Measurements from ENCODE around the gene GSK3A. TPM values are rescaled to one million over a fixed set of nuclear protein-coding genes. Genes with fewer than 3 reads are reported as not detected.

The GSK3A gene
- total RNA-seq, 5 donors from 2014 or later (not counting 1 experiment from before 2014, with no cell fraction given) = 21.4 to 45.8 (median 38.1) TPM

DNA sequence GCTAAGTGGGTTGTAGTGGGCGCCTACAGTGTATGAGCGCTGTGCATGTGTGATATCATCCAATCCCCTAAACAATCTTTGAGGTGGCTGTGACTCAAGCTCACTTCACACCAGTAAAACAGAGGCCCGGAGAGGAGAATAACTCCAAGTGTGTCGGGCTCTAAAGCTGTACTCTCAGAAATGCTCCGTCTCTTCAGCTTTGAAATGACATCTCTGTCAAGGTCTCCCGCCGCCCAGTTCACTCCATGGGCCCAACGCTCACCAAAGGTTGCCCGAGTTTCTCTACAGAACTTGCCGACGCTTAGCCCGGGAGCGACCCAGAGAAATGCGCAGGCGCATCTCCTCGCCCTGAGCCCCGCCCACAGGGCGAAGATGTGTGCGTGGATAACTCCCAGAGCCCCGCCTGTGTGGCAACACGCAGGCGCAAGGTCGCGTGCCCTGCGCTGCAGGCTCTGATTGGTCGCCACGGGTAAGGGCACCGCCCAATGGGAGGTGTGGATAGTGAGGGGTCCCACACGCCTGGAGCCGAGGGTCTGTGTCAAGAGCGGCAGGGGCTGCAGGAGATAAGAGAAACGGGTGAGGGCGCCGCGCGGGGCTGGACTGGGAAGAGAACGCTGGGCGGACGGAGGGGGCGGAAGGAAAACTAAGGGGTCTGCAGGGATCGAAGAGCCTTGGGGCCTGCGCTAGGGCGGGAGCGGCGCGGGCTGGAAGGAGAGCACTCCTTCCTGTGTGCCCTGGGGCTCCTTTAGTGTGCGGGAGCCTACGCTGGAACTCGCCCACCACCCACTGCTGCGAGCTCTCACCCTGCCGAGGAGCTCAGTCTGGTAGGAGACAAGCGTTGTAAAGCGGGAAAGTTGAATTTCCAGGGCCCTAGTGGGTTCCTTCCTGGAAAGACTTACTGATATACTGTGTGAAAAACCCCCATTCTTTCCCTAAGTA is 22.3 kb downstream of the GSK3A start, which contains the start of gene ZNF526:
TSS of gene ZNF526 (plus strand) at position 501 of the 939 bp plus-strand sequence. CDS start 4,092 bp downstream, outside the sequence.
- peaks cover 20% of the 10 kb centered on the region for H3K36me3 Mint-ChIP-seq
- peak within 1 kb of the TSS; percentile 76 for H3K27ac ChIP-seq (ENCODE audit: low read length)
- CTCF ChIA-PET = interaction anchor here in 1 of 2 donors (0.6 to 1.7 kb wide), 3 partner anchors 15 to 23 kb away, joined by 3 to 9 read pairs (median 5); partner anchors contain the start of gene GSK3A
- H3K27ac Mint-ChIP-seq = peak within 1 kb of the TSS; percentile 95
- H3K27me3 ChIP-seq (replicated peaks in 1 of 2; ENCODE audit: control insufficient read depth in 2 of 2, extremely low read depth in 1 of 2, insufficient read depth in 2 of 2, low read length in 1 of 2) = no peaks in the 10 kb centered on the region
- peak; percentile 92 to 98 (median 96) for DNase-seq
- H3K4me3 ChIP-seq (ENCODE audit: control insufficient read depth in 1 of 2, extremely low read depth in 1 of 2, low read length in 1 of 2) = peak within 1 kb of the TSS; percentile 81 to 88
- no peaks in the 10 kb centered on the region for H3K27me3 Mint-ChIP-seq
- no peaks in the 10 kb centered on the region for H3K9me3 Mint-ChIP-seq
- POLR2A ChIA-PET = interaction anchor here (0.6 to 1.6 kb wide), 3 partner anchors 23 to 151 kb away, joined by 3 to 8 read pairs (median 5); partner anchors contain the start of gene GSK3A (in 1 of the 2)
- under 1% methylated on average over 46 of the region's 53 CpGs for WGBS (ENCODE audit: insufficient coverage)
- ATAC-seq (replicated peaks in 1 of 4) = peak; percentile 83 to 88 (median 84)
- H3K4me3 Mint-ChIP-seq = peak within 1 kb of the TSS; percentile 89 to 100 (median 99)
- no peaks in the 10 kb centered on the region for H3K9me3 ChIP-seq
- peaks cover 29 to 64% of the 10 kb centered on the region in 2 experiments for H3K4me1 ChIP-seq (ENCODE audit: control insufficient read depth in 1 of 2, extremely low read depth in 1 of 2, insufficient read depth in 2 of 2, low read length in 2 of 2)
- H3K36me3 ChIP-seq (ENCODE audit: control insufficient read depth in 2 of 2, extremely low read depth in 1 of 2, insufficient read depth in 1 of 2, low read length in 1 of 2) = peaks cover 0 to 30% of the 10 kb centered on the region in 2 donors
- H3K4me1 Mint-ChIP-seq = peaks cover 57 to 62% (median 58%) of the 10 kb centered on the region in 3 donors

DNA sequence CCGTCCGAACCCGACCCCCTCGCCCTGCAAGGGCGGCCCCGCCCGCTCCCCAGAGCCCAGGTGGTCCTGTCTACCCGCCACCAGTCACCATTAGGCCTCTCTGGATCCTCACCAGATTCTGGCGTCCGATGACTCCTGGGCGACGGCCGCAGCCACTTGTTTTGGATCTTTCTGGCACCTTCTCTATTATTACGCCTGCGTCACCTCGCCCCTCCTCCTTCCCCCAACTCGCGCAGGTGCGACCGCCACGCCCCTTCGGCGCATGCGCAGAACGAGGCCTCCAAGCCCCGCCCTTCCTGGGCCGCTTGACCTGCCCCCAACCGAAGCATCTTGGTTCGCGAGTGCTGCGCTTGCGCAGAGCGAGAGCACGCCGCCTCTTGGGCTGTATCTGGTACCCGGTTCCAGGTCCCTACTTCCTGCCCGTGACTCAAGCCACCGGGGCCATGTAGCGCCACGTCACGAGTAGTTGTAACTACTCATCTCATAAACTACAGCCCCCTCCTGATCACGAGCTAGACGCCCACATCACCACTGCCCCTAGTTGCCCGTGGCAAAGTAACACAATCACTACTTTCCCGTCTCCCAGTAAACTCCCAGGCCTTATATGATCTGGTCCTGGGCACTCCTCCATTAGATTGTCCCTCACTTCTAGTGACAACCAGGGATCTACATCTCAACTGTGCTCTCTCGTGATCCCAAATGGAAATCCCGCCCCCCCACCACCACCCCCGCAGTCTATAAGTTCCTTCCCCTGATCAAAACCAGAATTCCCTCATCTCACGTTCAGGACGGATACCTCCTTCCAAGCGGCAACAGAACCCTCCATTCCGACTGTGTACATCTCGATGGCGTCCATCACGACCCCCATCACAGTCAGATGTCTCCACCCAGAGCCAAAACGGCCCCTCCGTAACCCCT is 24.6 kb downstream of the GSK3A start, which contains the start of gene DEDD2:
TSS of gene DEDD2 (minus strand) at position 158 of the 918 bp plus-strand sequence. CDS start 670 bp downstream, outside the sequence.
- peak; percentile 78 to 81 (median 80) for ATAC-seq (replicated peaks in 1 of 4)
- H3K27me3 ChIP-seq (replicated peaks in 1 of 2; ENCODE audit: control insufficient read depth in 2 of 2, extremely low read depth in 1 of 2, insufficient read depth in 2 of 2, low read length in 1 of 2) = no peaks in the 10 kb centered on the region
- Mint-ChIP-seq H3K36me3 (peaks cover 30% of the 10 kb centered on the region), H3K27ac (peak within 1 kb of the TSS; percentile 95), H3K4me1 (peaks cover 75 to 82% (median 78%) of the 10 kb centered on the region in 3 donors), H3K27me3 (no peaks in the 10 kb centered on the region), H3K4me3 (peak within 1 kb of the TSS; percentile 89 to 93 (median 93)), H3K9me3 (no peaks in the 10 kb centered on the region)
- no peaks in the 10 kb centered on the region for H3K9me3 ChIP-seq
- POLR2A ChIA-PET = interaction anchor here (0.6 to 1.6 kb wide), 3 partner anchors 25 to 1952 kb away, joined by 3 read pairs; no protein-coding TSS in a partner anchor
- peak within 1 kb of the TSS; percentile 71 to 87 for H3K4me3 ChIP-seq (ENCODE audit: control insufficient read depth in 1 of 2, extremely low read depth in 1 of 2, low read length in 1 of 2)
- 16% methylated on average over 55 of the region's 57 CpGs for WGBS (ENCODE audit: insufficient coverage)
- peaks cover 0 to 38% of the 10 kb centered on the region in 2 donors for H3K36me3 ChIP-seq (ENCODE audit: control insufficient read depth in 2 of 2, extremely low read depth in 1 of 2, insufficient read depth in 1 of 2, low read length in 1 of 2)
- CTCF ChIA-PET = interaction anchor here in 1 of 2 donors (1.8 kb wide), 1 partner anchor 24 kb away, joined by 4 read pairs; the partner anchor contains the start of gene GSK3A
- peaks cover 40 to 83% of the 10 kb centered on the region in 2 experiments for H3K4me1 ChIP-seq (ENCODE audit: control insufficient read depth in 1 of 2, extremely low read depth in 1 of 2, insufficient read depth in 2 of 2, low read length in 2 of 2)
- DNase-seq = peak; percentile 97 to 100 (median 99)
- peak within 1 kb of the TSS; percentile 97 for H3K27ac ChIP-seq (ENCODE audit: low read length)

DNA sequence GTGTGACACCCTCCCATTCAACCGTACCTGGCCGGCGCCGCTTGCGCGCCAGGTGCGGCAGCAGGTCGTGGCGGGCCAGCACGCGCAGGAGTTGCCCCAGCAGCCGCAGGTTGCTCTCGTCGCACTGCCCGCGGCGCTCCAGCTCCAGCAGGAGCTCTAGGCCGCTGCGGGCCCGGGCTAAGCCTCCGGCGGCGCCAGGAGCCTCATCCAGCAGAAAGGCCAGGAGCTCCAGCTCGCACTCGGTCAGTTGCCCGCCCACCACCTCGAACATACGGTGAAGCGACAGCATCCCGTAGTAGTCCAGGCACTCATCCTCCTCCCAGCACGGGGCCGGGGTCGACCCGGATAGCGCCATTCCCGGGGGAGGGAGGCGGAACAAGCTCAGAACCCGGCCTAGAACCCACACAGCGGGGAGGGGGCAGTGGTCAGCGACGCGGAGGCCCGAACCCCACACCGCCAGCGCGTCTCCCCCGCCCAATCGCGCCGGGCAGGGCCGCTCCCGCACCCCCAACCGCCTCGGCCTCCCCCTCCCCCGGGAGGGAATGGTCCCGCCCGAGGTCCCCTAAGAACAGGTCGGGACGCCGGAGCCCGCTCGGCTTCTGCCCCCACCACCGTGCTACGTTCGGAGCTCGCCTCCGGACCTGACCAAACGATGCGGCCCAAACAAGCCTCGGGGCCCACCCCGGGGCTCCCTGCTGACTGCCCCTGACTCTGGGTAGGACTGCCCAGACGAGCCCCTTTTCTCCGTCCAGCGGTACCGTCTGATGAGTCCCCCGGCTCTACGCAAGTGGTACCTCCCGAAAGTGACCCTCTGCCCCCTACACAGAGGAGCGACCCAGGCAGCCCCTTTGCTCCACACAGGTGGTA is 25.5 kb downstream of the GSK3A start:
- Histone ChIP-seq H3K4me1 (ENCODE audit: control insufficient read depth in 1 of 2, extremely low read depth in 1 of 2, insufficient read depth in 2 of 2, low read length in 2 of 2) (peaks cover 42 to 84% of the 10 kb centered on the region in 2 experiments), H3K36me3 (ENCODE audit: control insufficient read depth in 2 of 2, extremely low read depth in 1 of 2, insufficient read depth in 1 of 2, low read length in 1 of 2) (peaks cover 8 to 42% of the 10 kb centered on the region in 2 donors), H3K9me3 (no peaks in the 10 kb centered on the region), H3K27me3 (replicated peaks in 1 of 2; ENCODE audit: control insufficient read depth in 2 of 2, extremely low read depth in 1 of 2, insufficient read depth in 2 of 2, low read length in 1 of 2) (no peaks in the 10 kb centered on the region), H3K27ac (ENCODE audit: low read length) (peak overlapping the region; percentile 97), H3K4me3 (ENCODE audit: control insufficient read depth in 1 of 2, extremely low read depth in 1 of 2, low read length in 1 of 2) (peak overlapping the region; percentile 71 to 87)
- WGBS (ENCODE audit: insufficient coverage) = 0% methylated on average over 75 of the region's 79 CpGs
- DNase-seq = peak in 5 of 35 experiments; percentile 19 to 40 (median 27)
- Mint-ChIP-seq H3K27ac (peak overlapping the region; percentile 95), H3K27me3 (no peaks in the 10 kb centered on the region), H3K9me3 (no peaks in the 10 kb centered on the region), H3K36me3 (peaks cover 28% of the 10 kb centered on the region), H3K4me3 (peak overlapping the region; percentile 89 to 93 (median 93)), H3K4me1 (peaks cover 77 to 83% (median 77%) of the 10 kb centered on the region in 3 donors)
- CTCF ChIA-PET = interaction anchor here in 1 of 2 donors (1.8 kb wide), 1 partner anchor 25 kb away, joined by 4 read pairs; the partner anchor contains the start of gene GSK3A
- POLR2A ChIA-PET = interaction anchor here (0.6 to 1.6 kb wide), 3 partner anchors 26 to 1953 kb away, joined by 3 read pairs; no protein-coding TSS in a partner anchor
- peak in 2 of 4 experiments; percentile 0 to 1 for ATAC-seq (replicated peaks in 1 of 4)

DNA sequence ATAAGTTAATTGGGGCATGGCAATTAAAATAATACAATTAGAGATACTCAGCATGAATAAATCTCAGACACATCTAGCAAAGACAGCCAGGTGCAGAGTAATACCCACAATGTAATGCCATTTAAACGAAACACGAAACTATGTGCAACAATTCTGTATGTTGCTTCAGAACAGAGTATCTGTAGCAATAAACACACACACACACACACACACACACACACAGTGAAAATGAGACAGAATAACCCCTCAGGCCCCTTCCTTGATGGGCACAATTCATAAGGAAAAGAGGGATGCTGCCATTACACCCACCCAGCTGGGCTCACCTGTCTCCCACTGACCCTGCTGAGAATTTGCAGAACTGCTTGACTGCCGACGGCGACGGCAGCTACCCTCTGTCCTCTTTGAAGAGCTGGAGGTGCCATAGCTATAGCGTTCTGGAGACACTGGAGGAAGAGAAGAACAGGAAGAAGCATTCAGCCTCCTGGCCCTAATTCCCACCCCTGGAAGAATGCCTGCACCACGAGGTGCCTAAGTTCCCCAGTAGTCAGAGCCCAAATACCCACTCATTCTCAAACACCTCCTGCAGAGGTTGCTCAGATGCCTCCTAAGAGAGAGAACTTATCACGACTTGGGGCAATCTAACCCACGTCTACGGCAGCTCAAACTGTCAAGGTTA is 27.5 kb downstream of the GSK3A start:
- Mint-ChIP-seq H3K36me3 (peaks cover 30% of the 10 kb centered on the region), H3K27me3 (no peaks in the 10 kb centered on the region), H3K4me1 (peaks cover 67 to 78% (median 76%) of the 10 kb centered on the region in 3 donors), H3K4me3 (peak overlapping the region; percentile 89 to 93 (median 93)), H3K9me3 (no peaks in the 10 kb centered on the region), H3K27ac (peak overlapping the region; percentile 89 to 95)
- Histone ChIP-seq H3K36me3 (ENCODE audit: control insufficient read depth in 2 of 2, extremely low read depth in 1 of 2, insufficient read depth in 1 of 2, low read length in 1 of 2) (peaks cover 11 to 54% of the 10 kb centered on the region in 2 donors), H3K27me3 (replicated peaks in 1 of 2; ENCODE audit: control insufficient read depth in 2 of 2, extremely low read depth in 1 of 2, insufficient read depth in 2 of 2, low read length in 1 of 2) (no peaks in the 10 kb centered on the region), H3K27ac (ENCODE audit: low read length) (peak overlapping the region; percentile 24), H3K4me1 (ENCODE audit: control insufficient read depth in 1 of 2, extremely low read depth in 1 of 2, insufficient read depth in 2 of 2, low read length in 2 of 2) (peaks cover 34 to 73% of the 10 kb centered on the region in 2 experiments), H3K9me3 (no peaks in the 10 kb centered on the region), H3K4me3 (ENCODE audit: control insufficient read depth in 1 of 2, extremely low read depth in 1 of 2, low read length in 1 of 2) (peak overlapping the region in 1 of 2 donors; percentile 40)
- CTCF ChIA-PET = interaction anchor here in 1 of 2 donors (1.1 kb wide), 1 partner anchor 14 kb away, joined by 3 read pairs; no protein-coding TSS in a partner anchor
- POLR2A ChIA-PET = no interaction called here
- ATAC-seq (replicated peaks in 1 of 4) (no peak), DNase-seq (no peak)
- WGBS (ENCODE audit: insufficient coverage) = 72% methylated on average over 3 of the region's 11 CpGs

DNA sequence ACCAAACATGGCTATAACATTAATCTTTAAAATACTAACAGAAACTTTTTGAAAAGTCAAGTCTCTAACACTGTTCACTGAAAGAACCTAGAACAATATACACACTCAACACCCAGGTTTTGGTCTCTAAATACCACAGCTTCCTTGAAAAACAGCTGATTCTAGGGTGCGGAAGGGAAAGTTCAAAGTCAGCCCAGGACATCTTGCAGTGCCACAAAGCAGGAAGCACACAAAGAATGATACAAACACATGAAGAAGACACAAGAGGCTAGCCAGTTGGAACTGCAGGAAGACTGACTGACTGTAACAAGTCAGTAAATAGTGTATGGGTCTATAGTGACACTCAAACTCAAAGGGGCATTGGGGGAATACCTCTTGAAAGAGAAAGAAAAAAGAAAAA is 29.5 kb downstream of the GSK3A start:
- Histone ChIP-seq H3K27ac (ENCODE audit: low read length) (no peak overlapping the region), H3K36me3 (ENCODE audit: control insufficient read depth in 2 of 2, extremely low read depth in 1 of 2, insufficient read depth in 1 of 2, low read length in 1 of 2) (peaks cover 15 to 75% of the 10 kb centered on the region in 2 donors), H3K4me1 (ENCODE audit: control insufficient read depth in 1 of 2, extremely low read depth in 1 of 2, insufficient read depth in 2 of 2, low read length in 2 of 2) (peaks cover 26 to 69% of the 10 kb centered on the region in 2 experiments), H3K27me3 (replicated peaks in 1 of 2; ENCODE audit: control insufficient read depth in 2 of 2, extremely low read depth in 1 of 2, insufficient read depth in 2 of 2, low read length in 1 of 2) (no peaks in the 10 kb centered on the region), H3K4me3 (ENCODE audit: control insufficient read depth in 1 of 2, extremely low read depth in 1 of 2, low read length in 1 of 2) (no peak overlapping the region), H3K9me3 (no peaks in the 10 kb centered on the region)
- WGBS (ENCODE audit: insufficient coverage) = 25% methylated on average over 1 of the region's 1 CpG
- Mint-ChIP-seq H3K4me3 (peak overlapping the region in 2 of 3 donors; percentile 6 to 89), H3K27ac (peak overlapping the region; percentile 81 to 82), H3K4me1 (peaks cover 65 to 79% (median 75%) of the 10 kb centered on the region in 3 donors), H3K27me3 (no peaks in the 10 kb centered on the region), H3K9me3 (no peaks in the 10 kb centered on the region), H3K36me3 (peaks cover 48% of the 10 kb centered on the region)
- ATAC-seq (replicated peaks in 1 of 4) (no peak), DNase-seq (no peak)
- ChIA-PET CTCF (no interaction called here), POLR2A (interaction anchor here in 1 of 2 donors (0.6 kb wide), 1 partner anchor 26 kb away, joined by 7 read pairs; no protein-coding TSS in a partner anchor)
